Measurements from ENCODE around the gene STAT1. TPM values are rescaled to one million over a fixed set of nuclear protein-coding genes. Genes with fewer than 3 reads are reported as not detected.

Gene STAT1
- total RNA-seq, 1 donor from 2014 or later: 35.6 TPM

DNA sequence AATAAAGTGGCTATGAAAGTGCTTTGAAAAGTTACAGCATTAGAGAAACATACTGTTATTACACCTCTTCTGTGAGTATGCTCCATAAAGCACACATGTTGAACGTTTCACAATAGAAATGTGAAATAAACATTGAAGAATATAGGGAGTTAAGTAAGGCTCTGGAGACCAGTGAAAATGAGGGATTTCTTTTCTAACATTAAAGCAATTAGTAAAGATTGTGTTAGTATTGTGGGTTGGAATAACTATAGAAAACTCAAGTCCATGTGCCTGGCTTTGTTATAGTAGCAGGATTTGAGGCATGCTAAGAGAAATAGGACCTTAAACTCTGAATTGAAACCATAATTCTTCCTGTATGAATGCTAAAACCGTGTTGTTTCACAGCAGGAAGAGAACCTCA, 70.3 kb downstream of the STAT1 start:
- TF ChIP-seq POLR2A (IDR thresholded peaks at IDR 0.05) (no peak), POLR2AphosphoS5 (IDR thresholded peaks at IDR 0.05; ENCODE audit: insufficient read depth in 1 of 2, low read depth in 1 of 2) (no peak)
- TF ChIP-seq, protein P1, sequence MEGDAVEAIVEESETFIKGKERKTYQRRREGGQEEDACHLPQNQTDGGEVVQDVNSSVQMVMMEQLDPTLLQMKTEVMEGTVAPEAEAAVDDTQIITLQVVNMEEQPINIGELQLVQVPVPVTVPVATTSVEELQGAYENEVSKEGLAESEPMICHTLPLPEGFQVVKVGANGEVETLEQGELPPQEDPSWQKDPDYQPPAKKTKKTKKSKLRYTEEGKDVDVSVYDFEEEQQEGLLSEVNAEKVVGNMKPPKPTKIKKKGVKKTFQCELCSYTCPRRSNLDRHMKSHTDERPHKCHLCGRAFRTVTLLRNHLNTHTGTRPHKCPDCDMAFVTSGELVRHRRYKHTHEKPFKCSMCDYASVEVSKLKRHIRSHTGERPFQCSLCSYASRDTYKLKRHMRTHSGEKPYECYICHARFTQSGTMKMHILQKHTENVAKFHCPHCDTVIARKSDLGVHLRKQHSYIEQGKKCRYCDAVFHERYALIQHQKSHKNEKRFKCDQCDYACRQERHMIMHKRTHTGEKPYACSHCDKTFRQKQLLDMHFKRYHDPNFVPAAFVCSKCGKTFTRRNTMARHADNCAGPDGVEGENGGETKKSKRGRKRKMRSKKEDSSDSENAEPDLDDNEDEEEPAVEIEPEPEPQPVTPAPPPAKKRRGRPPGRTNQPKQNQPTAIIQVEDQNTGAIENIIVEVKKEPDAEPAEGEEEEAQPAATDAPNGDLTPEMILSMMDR (IDR thresholded peaks at IDR 0.05): no peak
- H3K4me1 ChIP-seq: peaks cover 32% of the 10 kb centered on the region
- no peak overlapping the region for H3K4me3 ChIP-seq
- H3K36me3 ChIP-seq: no peaks in the 10 kb centered on the region
- no peak for DNase-seq (ENCODE audit: extremely low spot score in 2 of 2)
- intact Hi-C loops (cut with DNase I): no loop called here
- H3K27ac ChIP-seq: no peak overlapping the region
- H3K9me3 ChIP-seq: no peaks in the 10 kb centered on the region
- H3K27me3 ChIP-seq: no peaks in the 10 kb centered on the region

DNA sequence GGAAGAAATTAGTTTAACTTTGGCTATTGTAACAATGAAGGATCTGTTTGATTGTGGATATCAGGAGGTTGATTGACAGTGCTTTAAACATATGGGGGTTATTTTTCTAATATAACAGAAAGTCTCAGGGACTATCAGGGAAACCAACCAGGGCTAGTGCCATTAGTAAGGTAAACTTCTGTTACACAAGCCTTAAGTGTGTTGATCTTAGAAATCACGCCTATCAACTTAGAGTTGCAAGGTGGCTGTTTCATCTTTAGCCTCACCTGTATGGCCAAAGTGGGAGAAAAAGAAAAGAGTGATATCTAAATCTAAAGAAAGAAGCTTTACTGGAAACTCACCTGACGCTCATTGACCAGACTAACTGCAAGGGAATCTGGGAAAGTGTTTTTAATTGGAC, 71.3 kb downstream of the STAT1 start:
- H3K36me3 ChIP-seq: no peaks in the 10 kb centered on the region
- H3K4me3 ChIP-seq: no peak overlapping the region
- H3K4me1 ChIP-seq: peaks cover 27% of the 10 kb centered on the region
- H3K27ac ChIP-seq: no peak overlapping the region
- DNase-seq (ENCODE audit: extremely low spot score in 2 of 2): no peak
- no peaks in the 10 kb centered on the region for H3K27me3 ChIP-seq
- no peaks in the 10 kb centered on the region for H3K9me3 ChIP-seq
- TF ChIP-seq POLR2A (IDR thresholded peaks at IDR 0.05): no peak
- no peak for TF ChIP-seq POLR2AphosphoS5 (IDR thresholded peaks at IDR 0.05; ENCODE audit: insufficient read depth in 1 of 2, low read depth in 1 of 2)
- TF ChIP-seq, protein P1 (IDR thresholded peaks at IDR 0.05): no peak
- intact Hi-C loops (cut with DNase I): no loop called here

DNA sequence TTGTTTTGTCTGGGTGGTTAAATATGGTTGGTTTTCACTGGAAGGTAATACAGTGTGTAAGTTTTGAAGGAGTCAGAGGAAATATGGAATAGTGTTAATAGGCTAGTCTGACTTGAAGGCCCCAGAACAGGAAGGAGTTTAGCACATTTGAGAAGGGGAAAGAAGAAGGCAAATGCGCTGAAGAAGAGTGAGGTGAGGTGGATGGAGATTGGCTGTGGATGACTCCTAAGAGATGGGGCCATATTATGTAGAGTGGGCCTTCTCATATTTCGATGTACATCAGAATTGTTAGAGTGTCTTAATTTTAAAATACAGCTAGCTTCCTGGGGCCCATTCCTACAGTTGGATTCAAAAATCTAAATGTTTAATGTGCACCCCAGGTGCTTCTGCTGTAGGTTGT, 72.4 kb downstream of the STAT1 start:
- H3K27me3 ChIP-seq: no peaks in the 10 kb centered on the region
- intact Hi-C loops (cut with DNase I): no loop called here
- TF ChIP-seq, protein P1 (IDR thresholded peaks at IDR 0.05): no peak

DNA sequence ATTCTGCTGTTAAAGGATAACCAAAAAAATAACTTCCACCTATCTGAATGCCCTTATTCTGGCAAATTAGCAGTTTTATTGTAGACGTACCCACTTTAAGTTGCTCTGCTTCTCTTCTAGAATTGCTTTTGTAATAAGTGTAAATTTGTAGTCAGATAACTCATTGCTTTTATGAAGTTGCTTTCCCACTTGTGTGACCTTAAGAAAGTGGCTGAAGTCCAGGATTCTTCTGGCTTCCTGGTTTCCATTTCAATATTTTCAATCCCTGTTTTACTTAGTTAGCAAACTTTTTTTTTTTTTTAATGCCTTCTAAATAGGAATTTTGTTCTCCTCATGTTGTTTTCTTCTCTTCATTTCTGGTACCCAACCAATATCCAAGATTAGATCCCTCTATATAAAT, 73.5 kb downstream of the STAT1 start:
- H3K27me3 ChIP-seq: no peaks in the 10 kb centered on the region
- H3K4me1 ChIP-seq: peaks cover 14% of the 10 kb centered on the region
- TF ChIP-seq POLR2AphosphoS5 (IDR thresholded peaks at IDR 0.05; ENCODE audit: insufficient read depth in 1 of 2, low read depth in 1 of 2) (no peak), POLR2A (IDR thresholded peaks at IDR 0.05) (no peak)
- TF ChIP-seq, protein P1 (IDR thresholded peaks at IDR 0.05): no peak
- intact Hi-C loops (cut with DNase I): no loop called here
- no peak overlapping the region for H3K4me3 ChIP-seq
- no peak overlapping the region for H3K27ac ChIP-seq
- DNase-seq (ENCODE audit: extremely low spot score in 2 of 2): no peak
- no peaks in the 10 kb centered on the region for H3K36me3 ChIP-seq
- H3K9me3 ChIP-seq: no peaks in the 10 kb centered on the region

More for the DNA sequence above, 72.4 kb downstream of the STAT1 start:
- Histone ChIP-seq H3K4me1 (peaks cover 16% of the 10 kb centered on the region), H3K27ac (no peak overlapping the region), H3K4me3 (no peak overlapping the region), H3K9me3 (no peaks in the 10 kb centered on the region), H3K36me3 (no peaks in the 10 kb centered on the region)
- no peak for DNase-seq (ENCODE audit: extremely low spot score in 2 of 2)

DNA sequence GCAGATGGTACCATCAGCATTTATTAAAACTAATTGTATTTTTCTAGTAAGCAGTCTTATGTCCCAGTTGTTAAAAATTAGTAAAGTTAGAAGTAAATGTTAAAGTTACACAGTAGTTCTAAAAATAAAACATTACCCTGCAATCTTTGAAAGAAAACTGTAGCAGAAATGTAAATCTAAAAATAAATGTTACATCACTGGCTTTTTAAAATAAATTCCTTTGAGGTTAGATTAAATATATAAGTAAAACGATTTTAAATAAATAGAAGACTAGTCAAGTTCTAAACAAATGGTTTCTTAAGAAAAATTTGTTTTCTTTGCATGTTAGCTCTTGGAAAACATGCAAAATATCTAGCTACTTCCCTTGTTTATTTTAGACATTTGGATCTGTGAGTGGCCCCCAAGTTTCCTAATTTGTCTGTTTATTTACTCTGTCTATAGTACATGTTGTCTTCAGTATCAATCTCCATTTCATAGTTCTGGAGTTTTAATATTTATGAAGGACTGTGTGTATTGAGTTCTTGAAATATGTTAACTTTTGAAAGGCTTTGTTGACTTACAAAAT, 75.1 kb downstream of the STAT1 start:
- Histone ChIP-seq H3K4me3 (no peak overlapping the region), H3K36me3 (no peaks in the 10 kb centered on the region), H3K9me3 (no peaks in the 10 kb centered on the region), H3K27me3 (no peaks in the 10 kb centered on the region), H3K27ac (no peak overlapping the region), H3K4me1 (peaks cover 14% of the 10 kb centered on the region)
- TF ChIP-seq POLR2A (IDR thresholded peaks at IDR 0.05): no peak
- no peak for DNase-seq (ENCODE audit: extremely low spot score in 2 of 2)
- intact Hi-C loops (cut with DNase I): no loop called here

Data from vagina (tissue), 2 donors.